Aorta (tissue), 5 donors: ENCODE data around the gene SH3RF3. TPM values are rescaled to one million over a fixed set of nuclear protein-coding genes. Genes with fewer than 3 reads are reported as not detected.
A peak's percentile ranks its signal among the peaks of the same experiment; 100 is the strongest.

Source experiments
- ATAC-seq: fragments of 200-7000 bp; cut with Tn5 transposase; one replicate; pipeline ENCODE4 v1.9.1; 2022; ENCODE audit warnings: moderate library complexity; ENCODE audit not compliant: low FRiP score
- DNase-seq, 2 donors: peaks; one replicate each; pipeline ENCODE4 v3.0.0-alpha.2; 2020
- H3K27ac ChIP-seq, 2 donors: one replicate each; pipeline ENCODE4 v1.5.1; 2013; ENCODE audit warnings: low read length in 2 of 2, mild to moderate bottlenecking in 2 of 2, moderate library complexity in 2 of 2, control low read depth in 1 of 2, inconsistent platforms in 1 of 2, low read depth in 1 of 2
- H3K27me3 ChIP-seq, 2 donors: one replicate each; pipeline ENCODE4 v1.6.1; 2013; ENCODE audit warnings: control low read depth in 1 of 2, low read length in 1 of 2, mild to moderate bottlenecking in 1 of 2, moderate library complexity in 1 of 2; ENCODE audit not compliant: insufficient read depth in 2 of 2, control insufficient read depth in 1 of 2
- H3K36me3 ChIP-seq, 2 donors: one replicate each; pipeline ENCODE4 v1.6.1; 2013; ENCODE audit warnings: control low read depth in 1 of 2, low read length in 1 of 2, mild to moderate bottlenecking in 1 of 2; ENCODE audit not compliant: insufficient read depth in 2 of 2, control insufficient read depth in 1 of 2
- H3K4me1 ChIP-seq, 2 donors: one replicate each; pipeline ENCODE4 v1.6.1; 2013; ENCODE audit warnings: low read length in 2 of 2, control low read depth in 1 of 2, mild to moderate bottlenecking in 1 of 2, moderate library complexity in 1 of 2; ENCODE audit not compliant: insufficient read depth in 2 of 2, control insufficient read depth in 1 of 2
- H3K4me3 ChIP-seq, 2 donors: one replicate each; pipeline ENCODE4 v1.5.1; 2013; ENCODE audit warnings: low read length in 2 of 2, control low read depth in 1 of 2, mild to moderate bottlenecking in 1 of 2
- H3K9me3 ChIP-seq: one replicate; pipeline ENCODE4 v1.6.1; 2013; ENCODE audit warnings: mild to moderate bottlenecking, low read length; ENCODE audit not compliant: control insufficient read depth
- WGBS, 2 donors: extraction: QIAGEN DNeasy Blood & Tissue Kit; methylation state at CpG; one replicate each; pipeline ENCODE4 v1.1.7; 2013; 5-methylcytosine and 5-hydroxymethylcytosine counted together
- intact Hi-C, 2 donors: fragments of 100-400 bp; cut with DNase I; formaldehyde crosslinking; loops; one replicate each; pipeline versions ENCODE4 v1.14.2 to v1.15.0; 2022
- polyA plus RNA-seq, 2 donors: library from polyadenylated mRNA; stranded (reverse); fragments of 200-250 nt; gene quantifications; one replicate each; pipeline ENCODE4 v1.2.3, GENCODE V29; 2013
- total RNA-seq, 2 donors: library from RNA; stranded (reverse); fragmentation: NEBNext Ultra II Directional; extraction: Animal tissue kit (Norgen Biotek cat#: 25700); gene quantifications; one replicate each; pipeline ENCODE4 v1.2.1, GENCODE V29; 2021
- donor health status: healthy with polysubstance abuse.
- donor health status: Bipolar disorder and iron deficiency.
- donor health status: DM: no; HTN: no; CAD: no.
- donor health status: DM: no; HTN: no; CAD: no.
- donor health status: DM: yes; HTN: yes; CAD: no.

The SH3RF3 gene
- total and polyA plus RNA-seq, 4 donors: 3.1 to 24.4 (median 18.0) TPM

DNA sequence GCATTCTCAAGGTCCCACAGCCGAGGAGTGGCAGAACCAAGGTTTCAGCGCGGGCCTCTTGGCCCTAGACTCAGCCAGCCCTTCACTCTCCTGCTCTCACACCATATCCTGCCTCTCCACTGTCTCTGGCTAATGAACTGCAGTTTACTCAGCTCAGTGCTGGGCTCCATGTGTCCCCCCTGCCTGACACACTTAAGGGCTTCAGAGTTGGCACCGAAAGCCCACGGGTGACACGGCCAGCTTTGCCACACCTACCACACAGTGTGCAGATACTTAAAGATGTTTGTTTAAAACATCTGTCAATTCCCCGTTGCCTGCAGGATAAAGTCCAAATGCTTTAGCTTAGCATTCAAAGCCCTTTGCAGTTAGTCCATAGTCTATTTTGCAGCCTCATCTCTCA, 243.6 kb downstream of the SH3RF3 start:
- H3K4me1 ChIP-seq: peaks cover 0 to 2% of the 10 kb centered on the region in 2 donors
- H3K9me3 ChIP-seq: no peaks in the 10 kb centered on the region
- DNase-seq (no peak), ATAC-seq (no peak)
- H3K36me3 ChIP-seq: peaks cover 0 to 3% of the 10 kb centered on the region in 2 donors
- no peak overlapping the region for H3K4me3 ChIP-seq
- H3K27me3 ChIP-seq: no peaks in the 10 kb centered on the region
- no peak overlapping the region for H3K27ac ChIP-seq
- WGBS, 2 donors: 78 to 79% methylated on average over 7 of the region's 7 CpGs
- intact Hi-C loops: no loop called here

DNA sequence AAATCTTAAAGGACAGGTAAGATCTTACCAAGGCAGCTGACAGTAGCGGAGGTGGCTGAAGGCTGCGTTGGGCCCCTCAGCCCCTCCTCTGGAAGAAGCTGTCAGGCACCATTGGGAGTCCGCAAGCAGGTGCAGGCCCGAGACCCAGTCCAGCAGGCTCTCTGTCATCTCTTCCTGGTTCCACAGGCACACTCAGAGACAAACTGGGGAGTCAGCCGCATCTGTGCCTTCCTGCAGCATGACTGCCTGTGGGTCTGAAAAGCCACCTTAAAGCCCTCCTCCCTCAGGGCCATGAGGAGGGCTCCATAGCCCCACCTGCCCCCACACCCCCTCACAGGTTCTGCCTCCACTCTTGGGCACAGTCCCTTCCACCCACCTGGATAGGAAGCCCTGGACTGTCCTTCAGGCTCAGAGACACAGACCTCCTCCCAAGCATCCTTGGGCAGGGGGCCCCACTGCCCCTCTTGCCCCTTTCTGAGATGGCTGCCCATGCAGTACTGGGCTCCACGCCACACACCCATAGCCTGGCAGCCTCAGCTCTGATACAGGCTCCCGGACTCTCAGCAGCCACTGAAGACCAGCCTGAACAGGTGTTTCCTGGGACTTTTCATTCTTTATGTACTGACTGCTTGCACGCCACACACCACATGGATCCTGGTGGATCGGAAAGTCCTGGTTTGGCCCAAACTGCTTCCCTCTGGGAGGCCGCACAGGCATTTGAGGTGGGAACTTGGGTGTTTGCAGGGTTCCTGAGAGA, 245.0 kb downstream of the SH3RF3 start:
- 83 to 88% methylated on average over 10 of the region's 10 CpGs for WGBS, 2 donors

DNA sequence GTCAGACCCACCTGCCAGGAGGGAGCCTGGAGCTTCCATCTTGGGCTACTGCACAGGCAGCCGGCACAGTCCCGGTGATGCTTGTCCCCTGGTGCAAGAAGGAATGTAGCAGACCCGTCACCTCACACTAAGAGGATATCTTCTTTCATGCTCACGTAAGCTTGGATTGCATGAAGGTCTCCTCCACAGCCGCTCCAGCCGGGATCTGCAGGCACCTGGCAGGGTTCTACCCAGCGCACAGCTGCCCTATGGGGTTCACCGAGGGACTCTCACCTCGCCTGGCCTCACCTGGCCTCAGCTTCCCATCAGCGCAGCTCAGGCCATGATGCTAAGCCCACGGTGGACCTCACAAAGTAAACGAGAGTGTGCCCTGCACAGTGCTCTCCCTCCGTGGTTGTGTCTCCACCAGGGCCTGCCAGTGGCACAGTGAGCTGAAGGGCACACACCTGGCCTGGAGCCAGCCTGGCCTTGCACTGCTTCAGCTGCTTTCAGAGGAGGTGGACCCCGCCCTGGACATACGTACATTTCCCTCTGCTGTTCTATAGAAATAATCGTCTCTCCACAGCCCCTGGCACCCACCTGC, 245.6 kb downstream of the SH3RF3 start:
- Histone ChIP-seq H3K27me3 (no peaks in the 10 kb centered on the region), H3K4me1 (no peaks in the 10 kb centered on the region), H3K27ac (no peak overlapping the region), H3K36me3 (peaks cover 0 to 3% of the 10 kb centered on the region in 2 donors), H3K9me3 (no peaks in the 10 kb centered on the region), H3K4me3 (no peak overlapping the region)
- ATAC-seq (no peak), DNase-seq (peak in 1 of 2 donors; percentile 65)
- 88 to 90% methylated on average over 16 of the region's 16 CpGs for WGBS, 2 donors
- intact Hi-C loops: no loop called here

More for the DNA sequence above, 245.0 kb downstream of the SH3RF3 start:
- H3K27ac ChIP-seq: no peak overlapping the region
- intact Hi-C loops: no loop called here
- no peaks in the 10 kb centered on the region for H3K27me3 ChIP-seq
- peak in 1 of 2 donors; percentile 59 for DNase-seq
- H3K9me3 ChIP-seq: no peaks in the 10 kb centered on the region
- peaks cover 0 to 3% of the 10 kb centered on the region in 2 donors for H3K36me3 ChIP-seq
- no peak overlapping the region for H3K4me3 ChIP-seq
- no peaks in the 10 kb centered on the region for H3K4me1 ChIP-seq
- ATAC-seq: no peak

DNA sequence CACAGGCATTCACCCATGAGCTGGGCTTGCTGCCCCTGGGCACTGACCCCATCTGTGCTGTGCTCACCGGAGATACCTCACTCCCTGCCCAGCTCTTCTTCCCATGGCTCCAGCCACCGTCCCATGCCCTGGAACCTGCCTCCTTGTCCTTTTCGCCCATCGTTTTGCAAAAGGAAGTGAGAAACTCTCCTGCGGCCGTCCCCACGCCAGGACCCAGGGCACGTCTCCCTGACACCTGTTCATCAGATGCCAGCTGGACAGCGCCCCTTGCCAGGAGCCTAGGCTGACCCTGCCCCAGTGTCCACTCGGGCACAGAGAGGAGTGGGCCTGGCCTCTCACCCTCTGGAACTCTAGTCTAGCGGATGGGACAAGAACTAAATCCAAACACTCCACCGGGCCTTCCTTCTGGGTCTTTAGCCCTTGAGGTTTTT, 246.1 kb downstream of the SH3RF3 start:
- Histone ChIP-seq H3K36me3 (peaks cover 0 to 3% of the 10 kb centered on the region in 2 donors), H3K9me3 (no peaks in the 10 kb centered on the region), H3K4me3 (no peak overlapping the region), H3K27ac (no peak overlapping the region), H3K4me1 (no peaks in the 10 kb centered on the region), H3K27me3 (no peaks in the 10 kb centered on the region)
- WGBS, 2 donors: 94 to 96% methylated on average over 12 of the region's 12 CpGs
- DNase-seq (peak in 1 of 2 donors; percentile 68), ATAC-seq (peak; percentile 16)
- intact Hi-C loops: no loop called here

DNA sequence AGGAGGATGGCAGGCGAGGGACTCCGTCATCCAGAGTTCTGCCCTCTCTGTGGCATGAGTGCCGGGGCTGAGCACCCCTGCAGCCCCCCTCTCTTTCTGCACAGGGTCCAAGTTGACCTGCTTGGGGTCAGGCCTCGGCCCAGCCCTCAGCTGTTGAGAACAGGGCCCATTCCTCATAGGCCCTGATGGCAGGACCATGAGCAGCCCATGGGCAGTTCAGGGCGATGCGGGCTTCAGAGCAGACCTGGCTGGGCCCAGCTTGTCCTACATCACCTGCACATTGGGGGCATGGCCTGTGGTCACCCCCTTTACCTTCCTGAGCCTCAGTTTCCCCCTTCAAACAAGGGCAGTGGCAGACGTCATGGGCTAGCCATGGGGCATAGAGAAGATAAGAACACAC, 246.7 kb downstream of the SH3RF3 start:
- Histone ChIP-seq H3K27me3 (no peaks in the 10 kb centered on the region), H3K36me3 (peaks cover 0 to 3% of the 10 kb centered on the region in 2 donors), H3K4me3 (no peak overlapping the region), H3K4me1 (no peaks in the 10 kb centered on the region), H3K27ac (no peak overlapping the region), H3K9me3 (no peaks in the 10 kb centered on the region)
- intact Hi-C loops: no loop called here
- peak in 1 of 2 donors; percentile 47 for DNase-seq
- peak; percentile 6 for ATAC-seq
- WGBS, 2 donors: 87 to 95% methylated on average over 7 of the region's 7 CpGs

DNA sequence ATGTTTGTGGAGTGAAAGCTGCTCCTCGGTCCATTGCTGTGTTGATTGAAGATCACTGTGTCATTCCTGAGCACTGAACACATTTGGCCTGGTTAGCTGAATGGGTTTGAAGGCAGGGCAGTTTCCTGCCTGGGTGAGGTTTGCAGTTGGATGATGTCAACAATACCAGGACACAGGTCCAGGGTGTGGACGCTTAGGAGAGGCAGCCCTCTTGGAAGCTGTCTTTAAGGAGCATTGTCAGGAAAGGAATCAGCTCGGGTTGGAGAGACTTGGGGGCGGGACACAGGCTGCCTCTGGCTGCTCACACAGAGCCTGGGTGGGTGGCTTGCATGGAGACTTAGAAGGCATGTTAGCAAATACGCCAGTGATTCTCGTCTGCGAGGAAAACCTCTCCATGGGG, 247.1 kb downstream of the SH3RF3 start:
- peak in 1 of 2 donors; percentile 53 for DNase-seq
- no peak for ATAC-seq
- intact Hi-C loops: no loop called here

DNA sequence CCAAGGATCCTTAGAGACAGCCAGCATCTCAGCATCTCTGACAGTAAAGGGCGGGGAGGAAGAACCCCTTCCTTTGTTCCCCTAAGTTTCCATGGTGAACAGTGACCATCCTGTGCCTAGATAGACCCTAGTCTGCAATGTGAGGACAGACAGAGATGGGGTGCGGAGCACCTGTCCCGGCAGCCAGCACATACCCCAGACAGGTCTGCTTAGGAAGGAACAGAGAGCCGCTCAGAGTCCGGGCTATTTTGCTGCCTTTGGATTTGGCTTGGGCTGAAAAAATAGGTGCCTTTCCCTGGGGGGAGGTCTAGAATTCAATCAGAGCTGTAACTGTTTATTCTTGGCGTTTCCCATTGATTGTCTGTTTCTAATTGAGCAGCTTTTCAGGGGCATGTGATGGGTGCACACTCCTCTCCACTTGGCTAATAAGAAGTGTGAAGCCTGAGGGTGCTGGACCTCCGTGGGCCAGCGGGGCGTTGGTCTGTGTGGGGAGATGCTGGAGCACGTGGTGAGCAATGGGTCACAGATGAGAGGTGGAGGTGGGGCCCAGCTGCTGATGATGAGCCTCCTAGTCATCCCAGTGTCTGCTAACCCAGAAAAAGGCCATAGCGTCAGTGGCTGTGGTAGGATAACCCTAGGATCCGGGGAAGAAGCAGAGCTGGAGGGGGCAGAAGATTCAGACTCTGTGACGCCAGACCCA, 247.9 kb downstream of the SH3RF3 start:
- Histone ChIP-seq H3K4me3 (no peak overlapping the region), H3K9me3 (no peaks in the 10 kb centered on the region), H3K27me3 (no peaks in the 10 kb centered on the region), H3K27ac (no peak overlapping the region), H3K4me1 (no peaks in the 10 kb centered on the region), H3K36me3 (no peaks in the 10 kb centered on the region)
- WGBS, 2 donors: 95 to 97% methylated on average over 13 of the region's 13 CpGs
- ATAC-seq (no peak), DNase-seq (no peak)
- intact Hi-C loops: no loop called here

More for the DNA sequence above, 247.1 kb downstream of the SH3RF3 start:
- 59 to 60% methylated on average over 7 of the region's 7 CpGs for WGBS, 2 donors
- Histone ChIP-seq H3K36me3 (peaks cover 0 to 3% of the 10 kb centered on the region in 2 donors), H3K27me3 (no peaks in the 10 kb centered on the region), H3K9me3 (no peaks in the 10 kb centered on the region), H3K4me3 (no peak overlapping the region), H3K4me1 (no peaks in the 10 kb centered on the region), H3K27ac (no peak overlapping the region)

DNA sequence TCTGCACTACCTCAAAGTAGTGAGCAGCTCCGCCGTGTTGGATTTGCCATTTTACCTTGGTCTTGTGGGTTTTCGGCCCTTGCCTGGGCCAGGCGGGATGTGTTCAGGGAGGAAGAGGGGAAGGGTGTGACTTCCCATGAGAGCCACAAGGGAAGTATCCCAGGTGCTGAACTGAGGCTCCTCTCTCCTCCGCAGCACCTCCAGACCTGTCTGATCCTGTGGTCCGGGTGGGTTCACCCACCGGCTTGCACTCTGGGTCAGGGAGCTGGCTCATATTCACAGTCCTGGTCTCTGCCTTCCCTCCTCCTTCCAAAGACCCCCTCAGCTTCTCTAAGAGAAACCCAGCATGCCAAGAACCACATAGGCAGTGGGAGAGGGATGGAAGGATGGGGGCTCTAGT, 249.0 kb downstream of the SH3RF3 start:
- Histone ChIP-seq H3K27ac (no peak overlapping the region), H3K36me3 (no peaks in the 10 kb centered on the region), H3K4me3 (no peak overlapping the region), H3K9me3 (no peaks in the 10 kb centered on the region), H3K27me3 (no peaks in the 10 kb centered on the region), H3K4me1 (no peaks in the 10 kb centered on the region)
- 93 to 95% methylated on average over 7 of the region's 7 CpGs for whole genome bisulfite sequencing, 2 donors
- no peak for DNase-seq
- intact Hi-C loops: no loop called here
- ATAC-seq: no peak
